GM23338 (cell line): Measurements from ENCODE around the gene RAB30. TPM values are rescaled to one million over a fixed set of nuclear protein-coding genes. Genes with fewer than 3 reads are reported as not detected.

Experiments
- ATAC-seq: fragments of 200-7000 bp; cut with Tn5 transposase; 3 replicates; pipeline ENCODE4 v1.9.1; 2020
- DNase-seq: peaks from one replicate; pipeline ENCODE4 v3.0.0-alpha.2; 2015; ENCODE audit warnings: low spot score
- H2AFZ ChIP-seq: fragments of 200-600 bp; sonication (generic); 2 replicates; pipeline ENCODE4 v1.8.0; 2016; ENCODE audit warnings: antibody characterized with exemption, mild to moderate bottlenecking, moderate library complexity
- H3F3A ChIP-seq: fragments of 200-600 bp; sonication (generic); replicated peaks from 2 replicates; pipeline ENCODE4 v1.8.0; 2017; ENCODE audit warnings: antibody characterized with exemption, mixed run types, low read depth
- H3K27ac ChIP-seq: fragments of 200-600 bp; sonication (generic); 2 replicates; pipeline ENCODE4 v1.6.1; 2016; ENCODE audit warnings: low read depth
- H3K27me3 ChIP-seq: fragments of 200-600 bp; sonication (generic); 2 replicates; pipeline ENCODE4 v1.8.0; 2016; ENCODE audit warnings: mild to moderate bottlenecking, mixed run types, moderate library complexity; ENCODE audit not compliant: insufficient read depth
- H3K36me3 ChIP-seq: fragments of 200-600 bp; sonication (generic); 2 replicates; pipeline ENCODE4 v1.8.0; 2016; ENCODE audit warnings: mild to moderate bottlenecking; ENCODE audit not compliant: insufficient read depth
- H3K4me1 ChIP-seq: fragments of 200-600 bp; sonication (generic); 2 replicates; pipeline ENCODE4 v1.8.0; 2016; ENCODE audit warnings: mild to moderate bottlenecking, moderate library complexity; ENCODE audit not compliant: insufficient read depth
- H3K4me2 ChIP-seq: fragments of 200-600 bp; sonication (generic); 2 replicates; pipeline ENCODE4 v1.7.1; 2017; ENCODE audit warnings: mixed run types
- H3K4me3 ChIP-seq: fragments of 200-600 bp; sonication (generic); 2 replicates; pipeline ENCODE4 v1.6.1; 2016; ENCODE audit warnings: mixed run types
- H3K79me2 ChIP-seq: fragments of 200-600 bp; sonication (generic); replicated peaks from 2 replicates; pipeline ENCODE4 v1.8.0; 2017; ENCODE audit warnings: mild to moderate bottlenecking; ENCODE audit not compliant: insufficient read depth
- H3K9me2 ChIP-seq: fragments of 200-600 bp; sonication (generic); 2 replicates; pipeline ENCODE4 v1.8.0; 2017; ENCODE audit not compliant: insufficient read depth
- H4K20me1 ChIP-seq: fragments of 200-600 bp; sonication (generic); replicated peaks from 2 replicates; pipeline ENCODE4 v1.8.0; 2017; ENCODE audit warnings: mild to moderate bottlenecking; ENCODE audit not compliant: insufficient read depth
- H3K27ac Mint-ChIP-seq: 2 replicates; pipeline ENCODE4 v1.8.0; 2020; ENCODE audit warnings: inconsistent platforms, mild to moderate bottlenecking, moderate library complexity, mixed read lengths
- H3K27me3 Mint-ChIP-seq: 3 replicates; pipeline ENCODE4 v1.8.0; 2022; ENCODE audit warnings: low read depth, mild to moderate bottlenecking, moderate library complexity, mixed read lengths, inconsistent platforms; ENCODE audit not compliant: insufficient read depth, poor library complexity
- H3K36me3 Mint-ChIP-seq: 3 replicates; pipeline ENCODE4 v1.8.0; 2021; ENCODE audit warnings: low read depth, mild to moderate bottlenecking, inconsistent platforms, moderate library complexity, mixed read lengths
- H3K4me1 Mint-ChIP-seq: 3 replicates; pipeline ENCODE4 v1.8.0; 2020; ENCODE audit warnings: mild to moderate bottlenecking, inconsistent platforms, mixed read lengths
- H3K4me3 Mint-ChIP-seq: 3 replicates; pipeline ENCODE4 v1.8.0; 2021; ENCODE audit warnings: moderate library complexity, mild to moderate bottlenecking, inconsistent platforms, mixed read lengths
- H3K9me3 Mint-ChIP-seq: 3 replicates; pipeline ENCODE4 v1.8.0; 2020; ENCODE audit warnings: moderate library complexity, mild to moderate bottlenecking, inconsistent platforms, mixed read lengths
- CREB1 ChIP-seq: fragments of 250-450 bp; sonication (Bioruptor Pico); IDR thresholded peaks from 2 replicates; pipeline ENCODE4 v1.5.0; 2020; ENCODE audit warnings: low read depth, mild to moderate bottlenecking, moderate library complexity
- EZH2 ChIP-seq: fragments of 200-600 bp; sonication (generic); IDR thresholded peaks from one replicate; pipeline ENCODE4 v1.8.0; 2017; ENCODE audit warnings: antibody characterized with exemption, mild to moderate bottlenecking, low read depth; ENCODE audit not compliant: unreplicated experiment
- EZH2phosphoT487 ChIP-seq: fragments of 200-600 bp; sonication (generic); IDR thresholded peaks from one replicate; pipeline ENCODE4 v1.8.1; 2018; ENCODE audit warnings: antibody characterized with exemption; ENCODE audit not compliant: unreplicated experiment
- JUNB ChIP-seq: IDR thresholded peaks from one replicate; pipeline ENCODE4 v1.6.1; 2016; ENCODE audit warnings: antibody characterized with exemption; ENCODE audit not compliant: unreplicated experiment
- NANOG ChIP-seq: IDR thresholded peaks from 2 replicates; pipeline ENCODE4 v1.6.1; 2016; ENCODE audit warnings: antibody characterized with exemption, borderline replicate concordance
- POLR2AphosphoS5 ChIP-seq: IDR thresholded peaks from 2 replicates; pipeline ENCODE4 v1.6.1; 2016; ENCODE audit warnings: antibody characterized with exemption, low read depth
- REST ChIP-seq: IDR thresholded peaks from one replicate; pipeline ENCODE4 v1.6.1; 2018; ENCODE audit warnings: antibody characterized with exemption; ENCODE audit not compliant: unreplicated experiment
- STAT1 ChIP-seq: IDR thresholded peaks from one replicate; pipeline ENCODE4 v1.6.1; 2016; ENCODE audit warnings: antibody characterized with exemption; ENCODE audit not compliant: unreplicated experiment
- ZNF114 ChIP-seq: fragments of 250-450 bp; sonication (Bioruptor Pico); IDR thresholded peaks from 2 replicates; pipeline ENCODE4 v1.5.0; 2020; ENCODE audit warnings: mild to moderate bottlenecking, moderate library complexity
- ZNF331 ChIP-seq: fragments of 250-450 bp; sonication (Bioruptor Pico); IDR thresholded peaks from 2 replicates; pipeline ENCODE4 v1.5.0; 2020; ENCODE audit warnings: low read depth, mild to moderate bottlenecking, moderate library complexity
- polyA plus RNA-seq: library from polyadenylated mRNA; unstranded; fragments of >200 nt; fragmentation: Nextera tagmentation; extraction: Ambion mirVana; gene quantifications from 2 replicates; pipeline ENCODE4 v1.2.1, GENCODE V29; 2016
- total RNA-seq: library from RNA; depleted of rRNA; stranded (reverse); fragments of >200 nt; shearing (Covaris generic); gene quantifications from 2 replicates; pipeline ENCODE4 v1.2.3, GENCODE V29; 2014
- TF ChIP-seq, protein P1 (sequence below): IDR thresholded peaks from 2 replicates; pipeline ENCODE4 v1.6.1; 2016; ENCODE audit warnings: antibody characterized with exemption
- TF ChIP-seq, protein P2 (sequence below), 2 experiments: fragments of 200-600 bp in 1 of 2; sonication (generic) in 1 of 2; conservative IDR thresholded peaks; 2 replicates each; pipeline versions ENCODE4 v1.5.1 to v1.6.1; 2016 to 2017; ENCODE audit warnings: antibody characterized with exemption in 2 of 2, low read depth in 2 of 2, mild to moderate bottlenecking in 2 of 2, moderate library complexity in 1 of 2
- TF ChIP-seq, protein P3 (sequence below): fragments of 250-450 bp; sonication (Bioruptor Pico); IDR thresholded peaks from 2 replicates; pipeline ENCODE4 v1.5.0; 2020; ENCODE audit warnings: mild to moderate bottlenecking, moderate library complexity

The RAB30 gene
- total and polyA plus RNA-seq, 2 experiments from 2014 or later: 3.3 to 6.6 TPM

DNA sequence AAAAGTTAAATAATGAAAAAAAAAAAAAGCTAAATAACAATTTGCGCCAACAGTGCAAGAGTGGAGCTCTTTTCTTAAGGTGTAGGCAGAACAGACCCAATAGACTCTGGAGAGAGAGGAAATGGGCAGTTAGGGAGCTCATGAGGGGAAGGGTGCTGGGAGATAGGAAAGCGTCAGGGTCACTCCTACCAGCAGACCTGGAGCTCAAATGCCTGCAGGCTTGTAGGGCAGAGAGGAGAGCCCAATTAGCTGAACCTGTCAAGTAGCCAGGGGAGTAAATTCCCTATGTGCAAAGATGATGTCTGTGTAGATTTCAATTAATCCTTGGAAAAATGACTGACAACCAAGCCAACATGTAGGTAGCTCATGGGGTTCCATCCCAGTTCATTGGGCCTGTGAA lies 73.0 kb downstream of the RAB30 start:
- TF ChIP-seq STAT1 (no peak), ZNF114 (CRISPR knock-in tag) (no peak), EZH2 (no peak), EZH2phosphoT487 (no peak), REST (no peak), ZNF331 (CRISPR knock-in tag) (no peak), JUNB (no peak), CREB1 (CRISPR knock-in tag) (no peak), POLR2AphosphoS5 (no peak), NANOG (no peak)
- TF ChIP-seq, protein P1, sequence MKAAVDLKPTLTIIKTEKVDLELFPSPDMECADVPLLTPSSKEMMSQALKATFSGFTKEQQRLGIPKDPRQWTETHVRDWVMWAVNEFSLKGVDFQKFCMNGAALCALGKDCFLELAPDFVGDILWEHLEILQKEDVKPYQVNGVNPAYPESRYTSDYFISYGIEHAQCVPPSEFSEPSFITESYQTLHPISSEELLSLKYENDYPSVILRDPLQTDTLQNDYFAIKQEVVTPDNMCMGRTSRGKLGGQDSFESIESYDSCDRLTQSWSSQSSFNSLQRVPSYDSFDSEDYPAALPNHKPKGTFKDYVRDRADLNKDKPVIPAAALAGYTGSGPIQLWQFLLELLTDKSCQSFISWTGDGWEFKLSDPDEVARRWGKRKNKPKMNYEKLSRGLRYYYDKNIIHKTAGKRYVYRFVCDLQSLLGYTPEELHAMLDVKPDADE: no peak
- TF ChIP-seq, protein P2, sequence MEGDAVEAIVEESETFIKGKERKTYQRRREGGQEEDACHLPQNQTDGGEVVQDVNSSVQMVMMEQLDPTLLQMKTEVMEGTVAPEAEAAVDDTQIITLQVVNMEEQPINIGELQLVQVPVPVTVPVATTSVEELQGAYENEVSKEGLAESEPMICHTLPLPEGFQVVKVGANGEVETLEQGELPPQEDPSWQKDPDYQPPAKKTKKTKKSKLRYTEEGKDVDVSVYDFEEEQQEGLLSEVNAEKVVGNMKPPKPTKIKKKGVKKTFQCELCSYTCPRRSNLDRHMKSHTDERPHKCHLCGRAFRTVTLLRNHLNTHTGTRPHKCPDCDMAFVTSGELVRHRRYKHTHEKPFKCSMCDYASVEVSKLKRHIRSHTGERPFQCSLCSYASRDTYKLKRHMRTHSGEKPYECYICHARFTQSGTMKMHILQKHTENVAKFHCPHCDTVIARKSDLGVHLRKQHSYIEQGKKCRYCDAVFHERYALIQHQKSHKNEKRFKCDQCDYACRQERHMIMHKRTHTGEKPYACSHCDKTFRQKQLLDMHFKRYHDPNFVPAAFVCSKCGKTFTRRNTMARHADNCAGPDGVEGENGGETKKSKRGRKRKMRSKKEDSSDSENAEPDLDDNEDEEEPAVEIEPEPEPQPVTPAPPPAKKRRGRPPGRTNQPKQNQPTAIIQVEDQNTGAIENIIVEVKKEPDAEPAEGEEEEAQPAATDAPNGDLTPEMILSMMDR (conservative IDR thresholded peaks at IDR 0.05; ENCODE audit: low read depth in 2 of 2): no peak
- TF ChIP-seq, protein P3, sequence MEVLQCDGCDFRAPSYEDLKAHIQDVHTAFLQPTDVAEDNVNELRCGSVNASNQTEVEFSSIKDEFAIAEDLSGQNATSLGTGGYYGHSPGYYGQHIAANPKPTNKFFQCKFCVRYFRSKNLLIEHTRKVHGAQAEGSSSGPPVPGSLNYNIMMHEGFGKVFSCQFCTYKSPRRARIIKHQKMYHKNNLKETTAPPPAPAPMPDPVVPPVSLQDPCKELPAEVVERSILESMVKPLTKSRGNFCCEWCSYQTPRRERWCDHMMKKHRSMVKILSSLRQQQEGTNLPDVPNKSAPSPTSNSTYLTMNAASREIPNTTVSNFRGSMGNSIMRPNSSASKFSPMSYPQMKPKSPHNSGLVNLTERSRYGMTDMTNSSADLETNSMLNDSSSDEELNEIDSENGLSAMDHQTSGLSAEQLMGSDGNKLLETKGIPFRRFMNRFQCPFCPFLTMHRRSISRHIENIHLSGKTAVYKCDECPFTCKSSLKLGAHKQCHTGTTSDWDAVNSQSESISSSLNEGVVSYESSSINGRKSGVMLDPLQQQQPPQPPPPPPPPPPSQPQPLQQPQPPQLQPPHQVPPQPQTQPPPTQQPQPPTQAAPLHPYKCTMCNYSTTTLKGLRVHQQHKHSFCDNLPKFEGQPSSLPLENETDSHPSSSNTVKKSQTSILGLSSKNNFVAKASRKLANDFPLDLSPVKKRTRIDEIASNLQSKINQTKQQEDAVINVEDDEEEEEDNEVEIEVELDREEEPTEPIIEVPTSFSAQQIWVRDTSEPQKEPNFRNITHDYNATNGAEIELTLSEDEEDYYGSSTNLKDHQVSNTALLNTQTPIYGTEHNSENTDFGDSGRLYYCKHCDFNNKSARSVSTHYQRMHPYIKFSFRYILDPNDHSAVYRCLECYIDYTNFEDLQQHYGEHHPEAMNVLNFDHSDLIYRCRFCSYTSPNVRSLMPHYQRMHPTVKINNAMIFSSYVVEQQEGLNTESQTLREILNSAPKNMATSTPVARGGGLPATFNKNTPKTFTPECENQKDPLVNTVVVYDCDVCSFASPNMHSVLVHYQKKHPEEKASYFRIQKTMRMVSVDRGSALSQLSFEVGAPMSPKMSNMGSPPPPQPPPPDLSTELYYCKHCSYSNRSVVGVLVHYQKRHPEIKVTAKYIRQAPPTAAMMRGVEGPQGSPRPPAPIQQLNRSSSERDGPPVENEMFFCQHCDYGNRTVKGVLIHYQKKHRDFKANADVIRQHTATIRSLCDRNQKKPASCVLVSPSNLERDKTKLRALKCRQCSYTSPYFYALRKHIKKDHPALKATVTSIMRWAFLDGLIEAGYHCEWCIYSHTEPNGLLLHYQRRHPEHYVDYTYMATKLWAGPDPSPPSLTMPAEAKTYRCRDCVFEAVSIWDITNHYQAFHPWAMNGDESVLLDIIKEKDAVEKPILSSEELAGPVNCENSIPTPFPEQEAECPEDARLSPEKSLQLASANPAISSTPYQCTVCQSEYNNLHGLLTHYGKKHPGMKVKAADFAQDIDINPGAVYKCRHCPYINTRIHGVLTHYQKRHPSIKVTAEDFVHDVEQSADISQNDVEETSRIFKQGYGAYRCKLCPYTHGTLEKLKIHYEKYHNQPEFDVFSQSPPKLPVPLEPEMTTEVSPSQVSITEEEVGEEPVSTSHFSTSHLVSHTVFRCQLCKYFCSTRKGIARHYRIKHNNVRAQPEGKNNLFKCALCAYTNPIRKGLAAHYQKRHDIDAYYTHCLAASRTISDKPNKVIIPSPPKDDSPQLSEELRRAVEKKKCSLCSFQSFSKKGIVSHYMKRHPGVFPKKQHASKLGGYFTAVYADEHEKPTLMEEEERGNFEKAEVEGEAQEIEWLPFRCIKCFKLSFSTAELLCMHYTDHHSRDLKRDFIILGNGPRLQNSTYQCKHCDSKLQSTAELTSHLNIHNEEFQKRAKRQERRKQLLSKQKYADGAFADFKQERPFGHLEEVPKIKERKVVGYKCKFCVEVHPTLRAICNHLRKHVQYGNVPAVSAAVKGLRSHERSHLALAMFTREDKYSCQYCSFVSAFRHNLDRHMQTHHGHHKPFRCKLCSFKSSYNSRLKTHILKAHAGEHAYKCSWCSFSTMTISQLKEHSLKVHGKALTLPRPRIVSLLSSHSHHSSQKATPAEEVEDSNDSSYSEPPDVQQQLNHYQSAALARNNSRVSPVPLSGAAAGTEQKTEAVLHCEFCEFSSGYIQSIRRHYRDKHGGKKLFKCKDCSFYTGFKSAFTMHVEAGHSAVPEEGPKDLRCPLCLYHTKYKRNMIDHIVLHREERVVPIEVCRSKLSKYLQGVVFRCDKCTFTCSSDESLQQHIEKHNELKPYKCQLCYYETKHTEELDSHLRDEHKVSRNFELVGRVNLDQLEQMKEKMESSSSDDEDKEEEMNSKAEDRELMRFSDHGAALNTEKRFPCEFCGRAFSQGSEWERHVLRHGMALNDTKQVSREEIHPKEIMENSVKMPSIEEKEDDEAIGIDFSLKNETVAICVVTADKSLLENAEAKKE (CRISPR knock-in tag): no peak
- Mint-ChIP-seq H3K27ac (no peak overlapping the region), H3K36me3 (no peaks in the 10 kb centered on the region), H3K9me3 (no peaks in the 10 kb centered on the region), H3K4me1 (peaks cover 12% of the 10 kb centered on the region), H3K4me3 (no peak overlapping the region), H3K27me3 (peaks cover 4% of the 10 kb centered on the region)
- no peaks in the 10 kb centered on the region for H3K27me3 ChIP-seq
- no peak overlapping the region for H2AFZ ChIP-seq
- H4K20me1 ChIP-seq: no peaks in the 10 kb centered on the region; the same call in 1 of the 2 replicates
- H3K4me1 ChIP-seq: no peaks in the 10 kb centered on the region; the same call in 1 of the 2 replicates
- no peak overlapping the region for H3K4me3 ChIP-seq
- ATAC-seq (no peak; the same call in 2 of the 3 replicates), DNase-seq (no peak)
- H3K4me2 ChIP-seq: no peak overlapping the region
- H3K36me3 ChIP-seq: no peaks in the 10 kb centered on the region
- H3K27ac ChIP-seq: no peak overlapping the region
- no peaks in the 10 kb centered on the region for H3F3A ChIP-seq
- H3K79me2 ChIP-seq: no peaks in the 10 kb centered on the region
- no peaks in the 10 kb centered on the region for H3K9me2 ChIP-seq
